Measurements from ENCODE around the gene SLC43A3.

SLC43A3 gene

DNA sequence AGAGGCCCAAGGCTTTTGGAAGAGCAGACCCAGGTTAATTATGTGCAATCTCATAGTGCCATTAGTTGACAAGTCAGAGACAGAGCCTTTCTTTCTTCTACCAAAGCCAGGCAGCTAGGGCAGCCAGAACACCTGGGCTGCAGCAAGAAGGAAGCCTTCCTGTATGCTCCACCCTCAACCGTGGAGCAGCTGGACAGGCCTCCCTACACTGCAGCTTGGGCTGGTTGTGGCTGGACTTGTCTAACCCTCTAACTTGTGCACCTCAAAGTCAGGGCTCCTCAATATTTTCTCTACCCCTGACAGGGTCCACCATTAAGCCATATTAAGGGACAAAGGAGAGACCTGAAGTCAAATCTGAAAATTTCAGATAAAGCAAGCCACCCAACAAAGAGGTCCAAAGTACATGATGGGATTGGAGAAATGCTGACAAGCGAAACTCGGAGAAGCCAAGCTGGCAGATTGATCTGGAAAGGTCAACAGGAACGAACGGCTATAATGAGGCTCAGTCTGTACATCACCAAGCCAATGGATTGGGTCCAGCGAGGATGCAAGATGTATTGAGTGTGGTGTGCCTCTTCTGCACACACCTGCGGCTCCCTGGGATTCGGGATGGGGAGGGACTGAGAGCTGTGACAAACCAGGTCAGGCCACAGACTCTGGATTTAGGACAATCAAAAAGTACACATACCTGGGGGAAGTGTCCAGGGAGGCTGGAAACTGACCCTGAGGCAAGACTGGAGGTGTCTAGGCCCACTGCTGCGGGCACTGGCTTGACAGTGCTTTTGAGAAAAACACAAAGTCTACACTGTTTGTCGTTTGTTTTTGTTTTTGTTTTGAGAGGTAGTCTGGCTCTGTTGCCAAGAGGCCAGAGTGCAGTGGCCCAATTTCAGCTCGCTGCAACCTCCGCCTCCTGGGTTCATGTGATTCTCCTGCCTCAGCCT, 11.7 kb upstream of the SLC43A3 start:
- H3K4me3 ChIP-seq (ENCODE audit: low read depth, low read length): no peak overlapping the region
- no peak overlapping the region for H3K27ac ChIP-seq (ENCODE audit: low read depth, low read length)
- H3K9ac ChIP-seq (ENCODE audit: low read depth, low read length): no peak overlapping the region
- H3K4me1 ChIP-seq (ENCODE audit: control insufficient read depth, insufficient read depth, low read length): no peaks in the 10 kb centered on the region
- H3K27me3 ChIP-seq (ENCODE audit: control insufficient read depth, insufficient read depth, low read length): no peaks in the 10 kb centered on the region
- H3K9me3 ChIP-seq (ENCODE audit: control insufficient read depth, insufficient read depth, low read length): no peaks in the 10 kb centered on the region
- no peaks in the 10 kb centered on the region for H3K36me3 ChIP-seq (ENCODE audit: control insufficient read depth, insufficient read depth, low read length)

DNA sequence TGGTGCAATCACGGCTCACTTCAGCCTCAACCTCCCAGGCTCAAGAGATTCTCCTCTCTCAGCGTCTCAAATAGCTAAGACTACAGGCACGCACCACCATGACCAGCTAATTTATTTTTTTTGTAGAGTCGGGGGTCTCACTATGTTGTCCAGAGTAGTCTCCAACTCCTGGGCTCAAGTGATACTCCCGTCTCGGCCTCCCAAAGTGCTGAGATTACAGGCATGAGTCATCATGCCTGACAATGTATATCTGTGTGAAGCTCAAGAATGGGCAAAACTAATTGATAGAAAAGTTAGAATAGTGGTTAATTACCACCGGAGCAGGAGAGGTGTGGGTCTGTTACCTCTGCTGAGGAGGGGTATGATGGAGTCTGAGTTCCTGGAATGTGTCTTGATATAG, 9.1 kb upstream of the SLC43A3 start:
- no peak overlapping the region for H3K27ac ChIP-seq (ENCODE audit: low read depth, low read length)
- H3K27me3 ChIP-seq (ENCODE audit: control insufficient read depth, insufficient read depth, low read length): no peaks in the 10 kb centered on the region
- no peak overlapping the region for H3K4me3 ChIP-seq (ENCODE audit: low read depth, low read length)
- no peaks in the 10 kb centered on the region for H3K4me1 ChIP-seq (ENCODE audit: control insufficient read depth, insufficient read depth, low read length)
- no peak overlapping the region for H3K9ac ChIP-seq (ENCODE audit: low read depth, low read length)
- no peaks in the 10 kb centered on the region for H3K9me3 ChIP-seq (ENCODE audit: control insufficient read depth, insufficient read depth, low read length)
- H3K36me3 ChIP-seq (ENCODE audit: control insufficient read depth, insufficient read depth, low read length): no peaks in the 10 kb centered on the region

DNA sequence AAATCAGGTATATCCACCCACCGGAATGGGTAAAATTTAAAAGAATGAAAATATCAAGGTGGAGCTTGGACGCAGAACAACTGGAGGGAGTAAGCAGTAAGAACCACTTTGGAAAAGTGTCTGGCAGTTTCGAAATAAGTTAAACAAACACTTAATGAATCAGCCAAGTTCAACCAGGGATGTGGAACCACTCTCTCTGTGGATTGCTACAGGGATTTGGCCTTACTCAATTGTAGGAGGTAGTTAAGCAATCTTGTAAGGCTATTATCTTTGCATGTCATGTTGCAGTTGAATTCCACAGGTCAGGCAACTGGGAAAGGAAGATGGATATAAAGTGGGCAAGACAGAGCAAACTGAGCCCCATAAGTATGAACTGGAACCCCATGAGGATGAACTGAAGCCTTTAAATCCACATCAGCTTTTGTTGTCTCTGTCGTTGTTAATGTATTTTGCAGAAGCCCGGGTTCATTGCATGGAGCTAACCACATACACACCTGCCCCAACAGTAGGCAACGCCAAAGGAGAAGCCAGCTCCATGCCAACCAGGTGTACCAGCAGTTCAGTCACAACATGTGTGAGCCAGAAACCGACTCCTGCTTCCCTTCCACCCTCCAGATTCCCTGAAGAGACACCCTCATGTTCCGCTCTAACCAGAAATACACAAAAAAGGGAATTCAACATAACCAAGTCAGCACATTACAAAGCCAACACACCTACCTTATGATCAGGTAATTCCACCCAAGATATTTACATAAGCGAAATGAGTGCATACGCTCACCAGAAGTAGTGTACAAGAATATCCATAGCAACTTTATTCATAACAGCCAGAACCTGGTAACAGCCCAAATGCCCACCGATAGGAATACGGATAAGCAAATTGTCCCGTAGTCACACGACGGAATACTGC, 8.0 kb upstream of the SLC43A3 start:
- H3K27ac ChIP-seq (ENCODE audit: low read depth, low read length): no peak overlapping the region
- no peak overlapping the region for H3K4me3 ChIP-seq (ENCODE audit: low read depth, low read length)

DNA sequence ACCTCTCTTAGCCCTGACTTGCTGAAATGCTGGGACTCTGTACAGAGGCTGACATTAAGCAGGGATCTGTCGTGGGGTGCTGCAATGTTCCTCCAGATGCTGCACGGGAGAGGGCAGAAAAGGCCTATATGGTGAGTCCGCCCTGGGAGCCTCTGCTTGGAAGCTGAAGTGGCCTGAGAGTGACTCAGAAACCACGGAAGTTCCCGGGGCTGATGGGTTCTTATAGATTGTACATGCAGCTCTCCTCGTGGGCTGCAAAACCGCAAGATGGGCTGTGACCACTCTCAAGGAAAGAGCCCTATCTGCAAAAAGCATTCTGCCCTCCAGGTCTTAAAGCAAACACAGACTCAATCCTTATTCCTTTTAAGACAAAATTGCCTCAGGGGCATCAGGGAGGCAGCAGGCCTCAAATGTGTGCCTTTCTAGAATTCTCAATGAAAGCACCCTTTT, 5.8 kb upstream of the SLC43A3 start:
- no peaks in the 10 kb centered on the region for H3K9me3 ChIP-seq (ENCODE audit: control insufficient read depth, insufficient read depth, low read length)
- H3K27me3 ChIP-seq (ENCODE audit: control insufficient read depth, insufficient read depth, low read length): peaks cover 17% of the 10 kb centered on the region
- H3K4me1 ChIP-seq (ENCODE audit: control insufficient read depth, insufficient read depth, low read length): no peaks in the 10 kb centered on the region
- no peak overlapping the region for H3K9ac ChIP-seq (ENCODE audit: low read depth, low read length)
- no peak overlapping the region for H3K4me3 ChIP-seq (ENCODE audit: low read depth, low read length)
- H3K36me3 ChIP-seq (ENCODE audit: control insufficient read depth, insufficient read depth, low read length): no peaks in the 10 kb centered on the region
- H3K27ac ChIP-seq (ENCODE audit: low read depth, low read length): no peak overlapping the region

More for the DNA sequence above, 8.0 kb upstream of the SLC43A3 start:
- Histone ChIP-seq H3K9ac (ENCODE audit: low read depth, low read length) (no peak overlapping the region), H3K9me3 (ENCODE audit: control insufficient read depth, insufficient read depth, low read length) (no peaks in the 10 kb centered on the region), H3K36me3 (ENCODE audit: control insufficient read depth, insufficient read depth, low read length) (no peaks in the 10 kb centered on the region), H3K4me1 (ENCODE audit: control insufficient read depth, insufficient read depth, low read length) (no peaks in the 10 kb centered on the region), H3K27me3 (ENCODE audit: control insufficient read depth, insufficient read depth, low read length) (no peaks in the 10 kb centered on the region)

DNA sequence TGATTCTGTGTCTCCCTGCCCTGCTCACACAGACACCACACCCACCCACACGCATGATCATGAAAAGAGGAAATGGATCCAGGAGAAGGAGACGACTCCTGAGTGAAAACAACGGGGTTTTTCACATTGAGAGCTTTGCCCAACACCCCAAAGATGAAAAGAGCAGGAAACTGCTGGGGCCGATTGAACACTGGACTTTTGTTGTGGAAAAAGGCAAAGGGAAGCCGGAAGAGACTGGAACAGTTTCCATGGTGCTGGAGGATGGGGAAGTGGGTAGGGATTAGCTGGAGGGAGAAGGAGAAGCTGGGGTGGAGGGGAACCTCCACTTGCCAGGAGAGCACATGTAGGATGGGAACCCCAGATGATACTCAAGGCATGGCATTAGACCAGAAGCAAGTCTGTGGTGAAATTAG, 5.2 kb upstream of the SLC43A3 start:
- no peak overlapping the region for H3K9ac ChIP-seq (ENCODE audit: low read depth, low read length)
- no peaks in the 10 kb centered on the region for H3K36me3 ChIP-seq (ENCODE audit: control insufficient read depth, insufficient read depth, low read length)
- H3K27ac ChIP-seq (ENCODE audit: low read depth, low read length): no peak overlapping the region
- H3K27me3 ChIP-seq (ENCODE audit: control insufficient read depth, insufficient read depth, low read length): peaks cover 18% of the 10 kb centered on the region
- H3K9me3 ChIP-seq (ENCODE audit: control insufficient read depth, insufficient read depth, low read length): no peaks in the 10 kb centered on the region
- no peaks in the 10 kb centered on the region for H3K4me1 ChIP-seq (ENCODE audit: control insufficient read depth, insufficient read depth, low read length)
- no peak overlapping the region for H3K4me3 ChIP-seq (ENCODE audit: low read depth, low read length)

DNA sequence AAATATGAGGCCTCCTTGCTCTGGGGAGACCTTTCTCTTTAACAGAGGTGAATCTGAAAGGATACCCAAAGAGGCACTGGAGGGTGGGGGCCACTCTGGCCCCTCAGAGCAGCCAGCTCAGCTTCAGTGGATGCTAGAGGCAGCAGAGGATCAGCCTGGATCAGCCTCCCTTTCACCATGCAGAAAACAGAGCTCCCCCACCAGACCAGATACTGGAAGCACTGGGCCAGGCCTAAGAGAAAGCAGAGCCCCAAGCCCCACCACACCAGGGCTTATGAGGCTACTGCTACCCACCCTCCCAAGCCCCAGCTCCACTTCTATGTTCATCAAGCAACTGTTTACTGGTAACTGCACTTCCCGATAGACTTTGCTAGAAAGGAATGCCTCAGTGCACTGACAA, 4.0 kb upstream of the SLC43A3 start:
- no peaks in the 10 kb centered on the region for H3K36me3 ChIP-seq (ENCODE audit: control insufficient read depth, insufficient read depth, low read length)
- H3K27ac ChIP-seq (ENCODE audit: low read depth, low read length): no peak overlapping the region
- peaks cover 6% of the 10 kb centered on the region; the same call in 1 of the 2 replicates for H3K4me1 ChIP-seq (ENCODE audit: control insufficient read depth, insufficient read depth, low read length)
- peaks cover 26% of the 10 kb centered on the region for H3K27me3 ChIP-seq (ENCODE audit: control insufficient read depth, insufficient read depth, low read length)
- H3K9me3 ChIP-seq (ENCODE audit: control insufficient read depth, insufficient read depth, low read length): no peaks in the 10 kb centered on the region
- H3K4me3 ChIP-seq (ENCODE audit: low read depth, low read length): no peak overlapping the region
- H3K9ac ChIP-seq (ENCODE audit: low read depth, low read length): no peak overlapping the region

DNA sequence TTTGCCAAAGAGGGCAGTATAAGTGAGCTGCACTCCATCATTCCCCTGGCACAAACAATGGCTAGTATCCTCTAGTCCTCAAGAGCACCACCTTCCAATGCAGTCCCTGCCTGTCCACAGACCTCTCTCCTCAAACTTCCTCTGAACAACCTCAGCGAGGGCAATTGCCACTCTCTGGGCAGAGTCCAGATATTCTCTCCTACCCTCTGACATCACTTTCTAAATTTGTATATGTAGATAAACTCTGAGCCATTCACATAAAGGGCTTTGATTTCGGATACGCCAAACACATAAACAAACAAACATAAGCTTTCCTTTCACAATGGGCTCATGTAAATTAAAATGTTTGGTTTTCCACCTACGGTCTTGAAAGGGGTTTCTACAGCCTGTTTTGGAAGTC, 3.0 kb upstream of the SLC43A3 start:
- Histone ChIP-seq H3K4me1 (ENCODE audit: control insufficient read depth, insufficient read depth, low read length) (peaks cover 6% of the 10 kb centered on the region; the same call in 1 of the 2 replicates), H3K9ac (ENCODE audit: low read depth, low read length) (no peak overlapping the region), H3K9me3 (ENCODE audit: control insufficient read depth, insufficient read depth, low read length) (no peaks in the 10 kb centered on the region), H3K27me3 (ENCODE audit: control insufficient read depth, insufficient read depth, low read length) (peaks cover 29% of the 10 kb centered on the region), H3K4me3 (ENCODE audit: low read depth, low read length) (no peak overlapping the region), H3K27ac (ENCODE audit: low read depth, low read length) (no peak overlapping the region), H3K36me3 (ENCODE audit: control insufficient read depth, insufficient read depth, low read length) (0 out of 2 replicates have a peak, but pooled peaks cover 6% of the 10 kb centered on the region)

DNA sequence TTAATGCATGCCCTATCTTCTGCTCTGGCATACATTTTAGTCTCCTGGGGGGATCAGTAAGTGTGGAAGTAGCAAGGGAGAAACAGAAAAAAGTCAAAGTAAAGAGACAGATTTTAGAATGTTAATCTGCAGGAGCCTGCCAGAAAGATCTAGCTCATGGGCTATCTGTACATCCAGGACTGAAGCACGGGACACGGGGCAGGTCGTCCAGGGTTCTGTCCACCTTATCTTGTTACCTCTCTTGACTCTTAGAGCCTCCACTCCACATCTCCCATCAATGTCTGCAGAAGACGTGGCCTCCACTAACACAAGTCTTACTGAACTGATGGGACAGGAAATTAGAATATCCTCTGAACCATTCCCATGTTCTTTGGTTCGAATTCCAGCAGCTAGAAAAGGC, 1.7 kb upstream of the SLC43A3 start:
- Histone ChIP-seq H3K4me1 (ENCODE audit: control insufficient read depth, insufficient read depth, low read length) (peaks cover 6% of the 10 kb centered on the region; the same call in 1 of the 2 replicates), H3K9me3 (ENCODE audit: control insufficient read depth, insufficient read depth, low read length) (no peaks in the 10 kb centered on the region), H3K27ac (ENCODE audit: low read depth, low read length) (no peak overlapping the region), H3K4me3 (ENCODE audit: low read depth, low read length) (no peak overlapping the region), H3K9ac (ENCODE audit: low read depth, low read length) (no peak overlapping the region), H3K27me3 (ENCODE audit: control insufficient read depth, insufficient read depth, low read length) (peaks cover 29% of the 10 kb centered on the region), H3K36me3 (ENCODE audit: control insufficient read depth, insufficient read depth, low read length) (peaks cover 13% of the 10 kb centered on the region)

DNA sequence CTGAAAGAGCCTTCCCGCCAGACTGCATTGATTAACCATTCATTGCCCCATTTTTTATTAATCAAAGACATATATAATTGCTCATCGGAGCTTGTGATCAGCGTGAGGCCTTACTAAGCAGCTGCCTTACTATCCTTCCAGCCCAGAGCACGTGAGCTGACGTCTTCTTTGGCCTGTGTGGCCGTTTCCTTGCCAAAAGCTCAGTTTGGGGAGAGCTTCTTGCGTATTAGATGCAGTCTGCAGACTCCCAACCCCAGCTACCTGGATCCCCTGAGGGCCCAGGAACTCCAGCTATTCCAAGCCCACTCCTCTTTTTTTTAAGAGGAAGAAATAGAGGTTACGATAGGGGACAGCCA, 784 bp upstream of the SLC43A3 start:
- Histone ChIP-seq H3K9me3 (ENCODE audit: control insufficient read depth, insufficient read depth, low read length) (no peaks in the 10 kb centered on the region), H3K27me3 (ENCODE audit: control insufficient read depth, insufficient read depth, low read length) (peaks cover 29% of the 10 kb centered on the region), H3K4me1 (ENCODE audit: control insufficient read depth, insufficient read depth, low read length) (peaks cover 6% of the 10 kb centered on the region; the same call in 1 of the 2 replicates), H3K9ac (ENCODE audit: low read depth, low read length) (no peak overlapping the region), H3K36me3 (ENCODE audit: control insufficient read depth, insufficient read depth, low read length) (peaks cover 14% of the 10 kb centered on the region), H3K4me3 (ENCODE audit: low read depth, low read length) (no peak overlapping the region), H3K27ac (ENCODE audit: low read depth, low read length) (no peak overlapping the region)

DNA sequence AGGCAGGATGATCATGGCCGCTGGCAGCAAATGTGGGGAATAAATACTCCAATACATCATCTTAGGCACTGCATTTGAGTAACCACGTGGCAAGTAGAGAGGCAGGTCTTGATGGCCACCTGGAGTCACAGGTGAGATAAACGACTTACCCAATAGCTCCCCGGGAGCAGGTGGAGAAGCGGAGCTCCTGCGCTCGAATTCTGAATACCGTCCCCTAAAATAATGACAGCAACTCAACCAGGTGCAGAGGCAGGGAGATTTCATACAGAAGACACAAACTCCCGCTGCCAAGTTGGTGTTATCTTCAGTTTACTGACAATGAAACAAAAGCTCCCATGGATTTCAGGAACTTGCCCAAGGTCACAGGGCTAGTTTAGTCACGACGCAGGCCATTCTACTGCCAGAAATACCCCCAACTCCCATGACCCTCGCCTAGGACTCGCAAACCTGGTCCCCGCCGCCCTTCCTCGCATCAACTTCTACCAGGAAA, 437 bp downstream of the SLC43A3 start:
- H3K27ac ChIP-seq (ENCODE audit: low read depth, low read length): peak overlapping the region; percentile 9
- peaks cover 29% of the 10 kb centered on the region for H3K27me3 ChIP-seq (ENCODE audit: control insufficient read depth, insufficient read depth, low read length)
- H3K4me3 ChIP-seq (ENCODE audit: low read depth, low read length): peak overlapping the region; percentile 55
- H3K9ac ChIP-seq (ENCODE audit: low read depth, low read length): no peak overlapping the region
- H3K9me3 ChIP-seq (ENCODE audit: control insufficient read depth, insufficient read depth, low read length): no peaks in the 10 kb centered on the region
- peaks cover 15% of the 10 kb centered on the region for H3K36me3 ChIP-seq (ENCODE audit: control insufficient read depth, insufficient read depth, low read length)
- peaks cover 6% of the 10 kb centered on the region; the same call in 1 of the 2 replicates for H3K4me1 ChIP-seq (ENCODE audit: control insufficient read depth, insufficient read depth, low read length)
